ENCODE data around the gene UBE2Q1. TPM values are rescaled to one million over a fixed set of nuclear protein-coding genes. Genes with fewer than 3 reads are reported as not detected.

UBE2Q1 gene
- 32.8 and 38.4 TPM in 2 replicates for total RNA-seq (2014; rRNA removed; shearing (Covaris generic))
- polyA plus RNA-seq (2015; cell fraction: cytosol; rRNA removed) = 41.7 and 45.3 TPM in 2 replicates
- 32.8 and 51.8 TPM in 2 replicates for polyA plus RNA-seq (2015; cell fraction: nucleus; rRNA removed)

- no peak for DNase-seq (ENCODE audit: low read depth)
Measured at GRCh38 chr1:154557939-154558719, at the start of gene UBE2Q1. Gene UBE2Q1 (minus strand): TSS chr1:154558662. CDS start chr1:154558553, 109 bp downstream.

GRCh38 chr1:154607609-154608396 lies 49.3 kb upstream of the UBE2Q1 start, which contains the start of gene ADAR:
Gene ADAR (minus strand): TSS chr1:154608186. CDS start chr1:154608006, 180 bp downstream.
- peak; percentile 90 for DNase-seq (ENCODE audit: low read depth)

- peak; percentile 19 for DNase-seq (ENCODE audit: low read depth)
Measured at GRCh38 chr1:154607106-154607608, 48.7 kb upstream of the UBE2Q1 start.

- no peak for DNase-seq (ENCODE audit: low read depth)
Measured at GRCh38 chr1:154605534-154605933, 47.1 kb upstream of the UBE2Q1 start.

GRCh38 chr1:154603317-154603716 lies 44.9 kb upstream of the UBE2Q1 start:
- DNase-seq (ENCODE audit: low read depth) = no peak

- no peak for DNase-seq (ENCODE audit: low read depth)
Measured at GRCh38 chr1:154599658-154600057, 41.2 kb upstream of the UBE2Q1 start.

- DNase-seq (ENCODE audit: low read depth) = no peak
Measured at GRCh38 chr1:154598871-154599635, 40.6 kb upstream of the UBE2Q1 start.

- peak; percentile 56 for DNase-seq (ENCODE audit: low read depth)
Measured at GRCh38 chr1:154595621-154596020, 37.2 kb upstream of the UBE2Q1 start.

- no peak for DNase-seq (ENCODE audit: low read depth)
Measured at GRCh38 chr1:154594811-154595210, 36.3 kb upstream of the UBE2Q1 start.

- DNase-seq (ENCODE audit: low read depth) = no peak
Measured at GRCh38 chr1:154593390-154593789, 34.9 kb upstream of the UBE2Q1 start.

- DNase-seq (ENCODE audit: low read depth) = no peak
Measured at GRCh38 chr1:154591206-154591605, 32.7 kb upstream of the UBE2Q1 start.

- DNase-seq (ENCODE audit: low read depth) = no peak
Measured at GRCh38 chr1:154590756-154591155, 32.3 kb upstream of the UBE2Q1 start.

GRCh38 chr1:154589780-154590179 lies 31.3 kb upstream of the UBE2Q1 start:
- DNase-seq (ENCODE audit: low read depth) = no peak

- DNase-seq (ENCODE audit: low read depth) = no peak
Measured at GRCh38 chr1:154586641-154587040, 28.2 kb upstream of the UBE2Q1 start.

GRCh38 chr1:154586231-154586630 lies 27.8 kb upstream of the UBE2Q1 start:
- no peak for DNase-seq (ENCODE audit: low read depth)

GRCh38 chr1:154584267-154584994 lies 26.0 kb upstream of the UBE2Q1 start:
- no peak for DNase-seq (ENCODE audit: low read depth)

GRCh38 chr1:154583773-154584172 lies 25.3 kb upstream of the UBE2Q1 start:
- DNase-seq (ENCODE audit: low read depth) = no peak

GRCh38 chr1:154582885-154583284 lies 24.4 kb upstream of the UBE2Q1 start:
- DNase-seq (ENCODE audit: low read depth) = no peak

- DNase-seq (ENCODE audit: low read depth) = no peak
Measured at GRCh38 chr1:154581766-154582165, 23.3 kb upstream of the UBE2Q1 start.

- DNase-seq (ENCODE audit: low read depth) = no peak
Measured at GRCh38 chr1:154579374-154579773, 20.9 kb upstream of the UBE2Q1 start.

GRCh38 chr1:154578058-154578418 lies 19.6 kb upstream of the UBE2Q1 start:
- DNase-seq (ENCODE audit: low read depth) = no peak
